D721Med (cell line): ENCODE results near the gene C1QTNF6.

Experiments
- DNase-seq: peaks from one replicate; pipeline ENCODE4 v3.0.0; 2011; ENCODE audit warnings: low spot score; ENCODE audit not compliant: insufficient read length
- FAIRE-seq: peaks from 2 replicates; lab custom pipeline; 2011; peaks lifted over from hg19 to GRCh38; lab: Jason Lieb, UNC
- CTCF ChIP-seq: IDR thresholded peaks from 2 replicates; pipeline ENCODE4 v1.5.1; 2012; ENCODE audit warnings: mild to moderate bottlenecking, control low read depth; ENCODE audit not compliant: insufficient read depth; ENCODE audit errors: missing control alignments

The C1QTNF6 gene

GRCh38 chr22:37165066-37165465 lies 23.0 kb downstream of the C1QTNF6 start:
- no peak for TF ChIP-seq CTCF
- FAIRE-seq = no peak
- DNase-seq = no peak

- DNase-seq = no peak
- no peak for TF ChIP-seq CTCF
- FAIRE-seq = no peak
Observed at GRCh38 chr22:37164505-37164887, 23.6 kb downstream of the C1QTNF6 start.

GRCh38 chr22:37163575-37164504 lies 24.2 kb downstream of the C1QTNF6 start:
- no peak for FAIRE-seq
- DNase-seq = no peak
- TF ChIP-seq CTCF = no peak

- DNase-seq (no peak), FAIRE-seq (no peak)
- TF ChIP-seq CTCF = no peak
Observed at GRCh38 chr22:37163096-37163489, 25.0 kb downstream of the C1QTNF6 start.

GRCh38 chr22:37162221-37163095 lies 25.6 kb downstream of the C1QTNF6 start:
- FAIRE-seq = no peak
- TF ChIP-seq CTCF = no peak
- no peak for DNase-seq

- FAIRE-seq (no peak), DNase-seq (no peak)
- TF ChIP-seq CTCF = no peak
Observed at GRCh38 chr22:37161443-37161842, 26.6 kb downstream of the C1QTNF6 start.

GRCh38 chr22:37160027-37160426 lies 28.0 kb downstream of the C1QTNF6 start:
- no peak for DNase-seq

More at GRCh38 chr22:37160027-37160426, 28.0 kb downstream of the C1QTNF6 start:
- FAIRE-seq = no peak
- no peak for TF ChIP-seq CTCF
